K562 (cell line): ENCODE measurements around the gene SIRT2. TPM values are rescaled to one million over a fixed set of nuclear protein-coding genes. Genes with fewer than 3 reads are reported as not detected.

Experiments
- CREM ChIP-seq: IDR thresholded peaks from 2 replicates; pipeline ENCODE4 v1.6.1; 2014; ENCODE audit warnings: antibody characterized with exemption, low read depth
- EP400 ChIP-seq: fragments of 450-650 bp; IDR thresholded peaks from 2 replicates; pipeline ENCODE4 v1.6.1; 2017; ENCODE audit warnings: antibody characterized with exemption, mild to moderate bottlenecking, moderate library complexity
- ESRRA ChIP-seq: fragments of 450-650 bp; IDR thresholded peaks from 2 replicates; pipeline ENCODE4 v1.6.1; 2014; ENCODE audit warnings: low read depth, mild to moderate bottlenecking, moderate library complexity, borderline replicate concordance
- HEY1 ChIP-seq: fragments of 250-450 bp; sonication (Bioruptor Pico); IDR thresholded peaks from 2 replicates; pipeline ENCODE4 v1.5.0; 2020; ENCODE audit warnings: mild to moderate bottlenecking, moderate library complexity, borderline replicate concordance
- HNRNPK ChIP-seq: fragments of 200-400 bp; formaldehyde crosslinking; IDR thresholded peaks from one replicate; pipeline ENCODE4 v1.6.1; 2018; ENCODE audit warnings: mild to moderate bottlenecking, low read depth, low read length; ENCODE audit not compliant: poor library complexity, severe bottlenecking
- KDM4B ChIP-seq, 2 experiments: fragments of 450-650 bp in 1 of 2; sonication (generic) in 1 of 2; IDR thresholded peaks; 2 replicates each; pipeline ENCODE4 v1.6.1; 2016 to 2017; ENCODE audit warnings: borderline replicate concordance in 2 of 2, antibody characterized with exemption in 1 of 2, low read depth in 1 of 2, mild to moderate bottlenecking in 1 of 2
- KLF1 ChIP-seq: fragments of 450-650 bp; IDR thresholded peaks from 2 replicates; pipeline ENCODE4 v1.6.1; 2016; ENCODE audit warnings: missing genetic modification characterization, missing compliant biosample characterization
- NFE2 ChIP-seq: IDR thresholded peaks from 2 replicates; pipeline ENCODE4 v1.6.1; 2014; ENCODE audit warnings: antibody characterized with exemption, low read depth
- NFE2L1 ChIP-seq: fragments of 450-650 bp; IDR thresholded peaks from 2 replicates; pipeline ENCODE4 v1.6.1; 2016; ENCODE audit warnings: missing genetic modification characterization, low read depth, mild to moderate bottlenecking, missing compliant biosample characterization, moderate library complexity, borderline replicate concordance
- RBM22 ChIP-seq: fragments of 200-400 bp; formaldehyde crosslinking; IDR thresholded peaks from 2 replicates; pipeline ENCODE4 v1.6.1; 2018; ENCODE audit warnings: low read length, low read depth; ENCODE audit not compliant: poor library complexity, severe bottlenecking
- RNF219 ChIP-seq: fragments of 250-450 bp; sonication (Bioruptor Pico); IDR thresholded peaks from 2 replicates; pipeline ENCODE4 v1.5.0; 2022; ENCODE audit warnings: mild to moderate bottlenecking
- RUNX1 ChIP-seq: sonication (generic); IDR thresholded peaks from 2 replicates; pipeline ENCODE4 v1.6.1; 2016; ENCODE audit warnings: antibody characterized with exemption, low read depth
- SFPQ ChIP-seq: fragments of 200-400 bp; formaldehyde crosslinking; IDR thresholded peaks from 2 replicates; pipeline ENCODE4 v1.6.1; 2017; ENCODE audit warnings: mild to moderate bottlenecking, low read depth, low read length, moderate library complexity
- SOX6 ChIP-seq: fragments of 450-650 bp; IDR thresholded peaks from 2 replicates; pipeline ENCODE4 v1.6.1; 2014; ENCODE audit warnings: mild to moderate bottlenecking
- YBX1 ChIP-seq: fragments of 450-650 bp; IDR thresholded peaks from 2 replicates; pipeline ENCODE4 v1.7.1; 2016; ENCODE audit warnings: mild to moderate bottlenecking
- ZBTB9 ChIP-seq: fragments of 450-650 bp; formaldehyde crosslinking; IDR thresholded peaks from 2 replicates; pipeline ENCODE4 v1.4.0; 2020; ENCODE audit warnings: mild to moderate bottlenecking, moderate library complexity
- ZNF263 ChIP-seq: sonication (generic); formaldehyde crosslinking; IDR thresholded peaks from 2 replicates; pipeline ENCODE4 v1.8.0; 2022; ENCODE audit warnings: mild to moderate bottlenecking, missing genetic modification reagents, borderline replicate concordance
- ZNF384 ChIP-seq: IDR thresholded peaks from 2 replicates; pipeline ENCODE4 v1.6.1; 2012; ENCODE audit warnings: low read depth, low read length, improper control_type of control experiment
- ZNF395 ChIP-seq: fragments of 200-800 bp; sonication (Bioruptor generic); IDR thresholded peaks from 2 replicates; pipeline ENCODE4 v1.6.1; 2017; ENCODE audit warnings: missing genetic modification characterization, missing compliant biosample characterization
- ZNF449 ChIP-seq: fragments of 250-450 bp; sonication (Bioruptor Pico); IDR thresholded peaks from 2 replicates; pipeline ENCODE4 v1.8.0; 2022; ENCODE audit warnings: moderate library complexity, mild to moderate bottlenecking, inconsistent platforms
- polyA plus RNA-seq, 8 experiments: library from polyadenylated mRNA; depleted of rRNA in 4 of 8; stranded (reverse) in 5 of 8; unstranded in 3 of 8; fragments of >200 nt; fragmentation: Nextera tagmentation in 2 of 8; fragmentation: Illumina TruSeq in 1 of 8; extraction: Ambion mirVana in 2 of 8; extraction: Trizol in 1 of 8; gene quantifications; 2 replicates each; pipeline versions ENCODE4 v1.2.1 to v1.2.3, GENCODE V29; 2011 to 2014; ENCODE audit warnings: inconsistent platforms in 1 of 8, missing spikeins in 1 of 8
- total RNA-seq, 7 experiments: library from RNA; depleted of rRNA in 6 of 7; stranded (reverse); fragments of >200 nt in 6 of 7; fragmentation: Illumina TruSeq in 2 of 7; extraction: Trizol in 2 of 7; gene quantifications; 2 replicates each; pipeline versions ENCODE4 v1.2.1 to v1.2.3, GENCODE V29; 2011 to 2021; ENCODE audit warnings: low replicate concordance in 1 of 7

SIRT2 gene
- total and polyA plus RNA-seq, 9 of the 15 experiments (the other 6 are each of a cell fraction or from before 2014, with no cell fraction given) = 2.3 to 35.2 (median 22.9) TPM

GRCh38 chr19:38849860-38850435 lies 49.5 kb downstream of the SIRT2 start, which contains the start of gene HNRNPL (continued):
- no peak for TF ChIP-seq RNF219 (CRISPR knock-in tag)
- no peak for TF ChIP-seq SOX6
- no peak for TF ChIP-seq ZNF449
- TF ChIP-seq RBM22 = peak; percentile 72
- peak; percentile 80 for TF ChIP-seq CREM
- no peak for TF ChIP-seq SFPQ
- TF ChIP-seq ZBTB9 (CRISPR knock-in tag) = no peak
- TF ChIP-seq NFE2 = no peak
- TF ChIP-seq ZNF384 = no peak
- no peak for TF ChIP-seq HEY1 (CRISPR knock-in tag)
- peak in 1 of 2 experiments; percentile 90; a peak in 2 of 4 replicates for TF ChIP-seq KDM4B (IDR thresholded peaks at IDR 0.05; ENCODE audit: borderline replicate concordance in 2 of 2, low read depth in 1 of 2)
- TF ChIP-seq ZNF395 = peak; percentile 88; the same call in 1 of the 2 replicates
- no peak for TF ChIP-seq RUNX1
- TF ChIP-seq HNRNPK = no peak
- peak; percentile 51 for TF ChIP-seq EP400
- TF ChIP-seq NFE2L1 = no peak
- TF ChIP-seq ESRRA = peak; percentile 46
- no peak for TF ChIP-seq ZNF263 (CRISPR knock-in tag)
- no peak for TF ChIP-seq YBX1
- no peak for TF ChIP-seq KLF1 (tag)
